Measurements from ENCODE around the gene GCNT1.

DNA sequence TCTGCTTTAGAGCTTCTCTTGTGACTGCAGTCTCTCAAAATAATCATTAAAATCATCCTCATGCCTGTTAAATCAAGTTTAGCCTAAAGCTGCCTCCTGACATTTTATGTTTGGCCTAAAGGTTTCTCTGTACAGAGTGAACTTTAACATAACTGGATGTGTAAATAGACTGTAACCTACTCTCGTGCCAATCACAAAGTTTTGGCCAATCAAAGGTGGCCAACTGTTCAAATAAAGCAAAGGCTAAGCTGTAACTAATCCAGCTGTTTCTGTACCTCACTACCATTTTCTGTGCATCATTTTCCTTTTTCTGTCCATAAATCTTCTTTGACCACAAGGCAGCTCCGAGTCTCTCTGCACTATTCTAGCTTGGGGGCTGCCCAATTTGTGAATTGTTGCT is 86.2 kb downstream of the GCNT1 start:
- TF ChIP-seq CTCF (IDR thresholded peaks at IDR 0.05) (no peak), REST (IDR thresholded peaks at IDR 0.05; ENCODE audit: insufficient read depth in 1 of 2, low read depth in 2 of 2, low read length in 1 of 2) (no peak), POLR2AphosphoS5 (IDR thresholded peaks at IDR 0.05; ENCODE audit: low read depth, low read length) (no peak), TCF7L2 (IDR thresholded peaks at IDR 0.05; ENCODE audit: low read depth, low read length) (no peak)

Data from Panc1 (cell line).